NCI-H2107 (cell line): ENCODE data around the gene GRIN2A.

ENCODE experiments used
- DNase-seq: peaks from one replicate; lab custom pipeline; 2025; lab: John Stamatoyannopoulos, UW

GRIN2A gene

DNA sequence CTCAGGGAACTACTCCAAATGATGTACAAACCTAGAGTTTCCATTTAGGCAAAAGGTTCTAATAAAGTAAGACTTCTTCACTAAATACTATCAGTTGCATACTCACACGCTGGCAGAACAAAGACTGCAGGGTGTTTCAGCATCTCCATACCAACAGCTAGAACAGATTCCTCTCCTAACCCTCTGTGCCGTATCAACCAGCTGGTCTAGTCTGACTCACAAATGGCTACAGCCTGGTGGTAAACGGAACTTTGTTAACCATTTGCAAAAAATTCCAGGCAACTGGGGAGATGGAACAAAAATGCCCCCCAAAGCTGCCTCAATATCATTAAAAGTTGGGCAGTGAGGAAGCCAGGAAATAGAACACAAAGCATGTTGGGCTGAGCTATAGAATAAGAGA lies 217.1 kb downstream of the GRIN2A start:
- no peak for DNase-seq

DNA sequence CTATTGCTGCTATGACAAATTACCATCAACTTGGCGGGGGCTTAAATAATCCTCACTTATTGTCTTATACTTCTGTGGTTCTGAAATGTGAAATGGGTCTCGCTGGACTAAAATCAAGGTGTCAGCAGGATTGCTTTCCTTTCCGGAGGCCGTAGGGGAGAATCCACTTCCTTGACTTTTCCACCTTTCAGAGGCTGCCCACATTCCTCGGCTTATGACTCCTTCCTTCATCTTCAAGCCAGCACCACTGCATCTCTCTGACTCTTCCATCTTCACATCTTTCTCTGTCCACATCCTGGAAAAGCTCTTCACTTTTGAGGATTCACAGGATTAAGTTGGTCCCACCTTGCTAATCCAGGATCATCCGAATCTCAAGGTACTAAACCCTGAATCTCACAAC lies 217.8 kb downstream of the GRIN2A start:
- no peak for DNase-seq

DNA sequence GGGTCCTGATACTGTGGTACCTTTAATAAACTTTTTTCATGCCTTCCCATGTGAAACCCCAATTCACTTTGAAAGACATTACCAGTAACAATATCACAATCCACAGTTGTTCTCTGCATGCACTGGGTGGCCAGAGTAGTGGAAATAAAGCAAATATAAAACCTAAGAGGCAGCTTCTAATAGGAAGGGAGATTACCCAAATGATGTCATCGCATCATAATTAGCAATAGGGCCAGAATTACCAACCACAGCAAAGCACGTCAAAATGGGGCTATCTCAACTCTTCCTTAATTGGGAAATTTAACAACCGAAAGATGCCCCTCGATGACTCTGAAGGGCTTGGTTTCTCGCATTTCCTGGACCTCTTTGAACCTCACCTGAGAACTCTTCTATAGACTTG lies 224.8 kb downstream of the GRIN2A start:
- DNase-seq = no peak

DNA sequence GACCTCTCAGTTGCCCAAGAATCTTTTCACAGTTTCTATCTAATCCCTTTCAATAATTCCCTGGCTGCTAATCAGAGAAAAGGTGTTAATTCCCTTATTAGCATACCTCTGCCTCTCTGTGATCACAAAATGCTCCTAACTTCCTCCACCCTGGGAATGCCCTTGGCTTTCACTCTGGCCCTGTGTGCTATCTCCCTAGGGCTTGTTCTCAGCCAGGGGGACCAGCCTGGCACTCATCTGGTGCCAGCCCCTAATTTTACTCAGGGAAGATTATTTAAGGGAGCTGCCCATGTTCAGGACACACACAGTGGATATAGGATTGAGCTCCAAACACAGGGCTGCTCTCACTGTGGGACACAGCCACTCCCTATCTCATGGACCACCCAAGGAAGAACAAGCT lies 225.2 kb downstream of the GRIN2A start:
- DNase-seq = no peak

DNA sequence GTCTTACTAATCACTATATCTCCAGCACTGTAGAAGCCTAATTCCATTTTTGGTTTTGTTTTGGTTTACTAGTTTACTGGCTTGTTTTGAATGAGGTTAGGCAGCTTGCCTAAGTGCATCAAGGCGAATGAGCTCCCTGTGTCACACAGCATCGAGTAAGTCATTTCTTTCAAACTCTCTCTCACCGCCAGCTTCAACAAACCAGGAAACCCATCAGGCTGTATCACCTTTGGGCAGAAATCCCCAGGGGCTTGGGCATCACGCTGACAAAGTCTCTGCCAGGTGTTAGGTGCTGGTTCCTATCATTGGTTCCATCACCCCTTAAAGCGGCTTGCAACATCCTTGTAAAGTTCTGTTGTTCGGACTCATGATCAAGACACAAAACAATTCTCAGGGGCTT lies 226.6 kb downstream of the GRIN2A start:
- no peak for DNase-seq

DNA sequence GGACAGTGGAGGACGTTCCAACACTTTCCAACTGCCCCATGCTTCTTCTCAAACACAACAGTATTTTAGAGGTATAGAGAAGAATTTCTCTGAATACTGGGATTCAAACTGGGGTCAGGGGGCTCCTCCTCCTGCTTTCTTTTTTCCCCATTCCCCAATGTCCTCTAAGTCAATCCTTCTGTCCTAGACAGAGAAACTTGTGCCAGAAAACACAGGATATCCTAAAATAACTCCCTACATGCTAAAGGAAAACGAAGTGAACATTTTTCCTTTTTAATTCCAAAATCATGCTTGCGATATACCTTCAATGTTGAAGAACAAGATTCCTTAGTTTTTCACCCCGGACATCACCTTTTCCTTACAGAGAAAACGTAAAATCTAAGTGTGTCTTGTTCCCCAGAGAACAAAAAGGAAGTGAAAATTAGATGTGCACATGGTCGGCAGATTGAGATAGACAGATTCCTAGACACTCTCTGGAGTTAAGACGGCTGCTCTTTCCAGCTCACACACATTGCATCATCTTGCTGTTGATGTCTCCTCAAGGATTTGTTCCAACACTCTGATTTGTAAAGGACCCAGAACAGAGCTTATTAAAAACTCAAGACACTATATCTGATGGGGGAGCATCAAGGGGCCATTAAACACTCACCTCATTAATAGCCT lies 228.2 kb downstream of the GRIN2A start:
- DNase-seq = no peak

DNA sequence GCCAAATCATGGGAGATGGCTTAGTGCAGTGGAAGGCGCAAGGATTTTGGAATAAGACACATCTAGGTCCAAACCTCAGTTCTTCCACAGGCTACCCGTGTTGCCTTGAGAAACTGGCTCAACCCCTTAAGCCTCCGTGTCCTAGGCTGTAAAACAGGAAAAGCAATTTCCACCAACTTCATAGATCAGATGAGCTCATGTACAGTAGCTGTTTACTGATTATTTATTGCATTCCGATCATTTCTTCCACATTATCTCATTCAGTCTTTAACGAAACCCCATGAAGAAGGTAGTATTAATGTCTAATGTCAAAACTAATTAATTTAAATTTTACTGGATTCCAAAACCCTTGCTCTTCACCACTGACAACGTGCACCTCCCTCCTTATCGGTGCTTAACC lies 231.6 kb downstream of the GRIN2A start:
- DNase-seq = no peak

DNA sequence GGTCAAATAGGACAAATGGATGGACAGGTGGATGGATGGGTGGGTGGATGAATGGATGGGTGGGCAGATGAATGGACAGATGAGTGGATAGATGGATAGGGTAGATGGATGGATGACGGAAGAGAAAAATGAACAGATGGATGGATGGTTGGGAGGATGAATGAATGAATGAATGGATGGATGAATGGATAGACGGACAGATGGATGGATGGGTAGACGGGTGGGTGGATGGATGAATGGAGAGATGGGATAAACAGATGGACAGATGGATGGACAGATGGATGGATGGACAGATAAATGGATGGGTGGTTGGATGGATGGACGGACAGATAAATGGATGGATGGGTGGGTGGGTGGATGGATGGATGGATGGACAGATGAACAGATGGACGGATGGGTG lies 232.8 kb downstream of the GRIN2A start:
- no peak for DNase-seq

DNA sequence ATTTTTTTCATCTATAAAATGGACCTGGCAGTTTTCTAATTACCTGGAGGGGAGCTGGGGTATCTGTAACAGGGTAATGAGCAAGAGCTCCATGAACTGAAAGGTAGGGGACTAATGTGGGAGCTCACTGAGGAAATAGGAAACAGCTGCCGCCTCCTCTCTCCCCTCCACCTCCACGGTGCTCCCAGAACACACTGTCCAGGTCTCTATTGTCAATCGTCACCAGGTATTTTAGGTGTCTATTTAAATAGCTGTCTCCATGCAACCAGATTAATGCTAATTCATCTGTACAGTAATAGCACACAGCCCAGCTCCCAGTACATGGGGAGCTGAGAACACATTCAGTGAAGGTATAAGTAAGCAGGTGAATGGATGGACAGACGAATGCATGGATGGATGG lies 233.3 kb downstream of the GRIN2A start:
- DNase-seq = no peak

DNA sequence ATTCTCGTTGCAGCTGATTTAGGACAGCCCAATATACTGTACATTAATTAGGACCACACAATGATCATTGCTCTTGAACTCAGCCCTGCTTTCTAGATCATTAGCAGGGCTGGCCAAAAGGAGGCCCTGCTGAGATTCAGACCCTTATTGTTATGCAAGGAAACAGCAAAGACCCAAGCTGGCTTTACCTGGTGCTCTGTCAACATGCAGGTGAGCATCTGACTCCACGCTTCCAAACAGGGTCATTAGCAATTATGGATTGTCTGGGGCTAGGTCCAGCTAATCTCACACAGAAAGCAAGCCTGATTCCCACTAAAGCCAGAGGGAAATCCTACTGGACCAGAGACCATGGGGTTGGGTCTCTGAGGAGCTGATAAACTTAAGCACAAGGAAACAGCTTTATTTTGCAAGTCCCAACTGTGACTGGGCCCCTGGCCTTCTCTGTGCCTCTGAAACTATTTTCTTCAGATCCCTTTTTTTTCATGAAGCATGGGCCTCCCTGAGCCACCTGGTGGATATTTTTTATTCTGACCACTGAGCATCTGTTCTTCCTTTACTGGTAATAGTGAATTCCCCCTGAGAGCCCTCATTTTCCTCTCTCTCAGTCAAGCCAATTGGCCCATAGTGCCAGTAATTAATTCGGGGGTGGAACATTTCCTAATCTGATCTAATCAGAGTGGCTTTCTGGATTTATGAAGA lies 236.1 kb downstream of the GRIN2A start:
- DNase-seq = no peak

DNA sequence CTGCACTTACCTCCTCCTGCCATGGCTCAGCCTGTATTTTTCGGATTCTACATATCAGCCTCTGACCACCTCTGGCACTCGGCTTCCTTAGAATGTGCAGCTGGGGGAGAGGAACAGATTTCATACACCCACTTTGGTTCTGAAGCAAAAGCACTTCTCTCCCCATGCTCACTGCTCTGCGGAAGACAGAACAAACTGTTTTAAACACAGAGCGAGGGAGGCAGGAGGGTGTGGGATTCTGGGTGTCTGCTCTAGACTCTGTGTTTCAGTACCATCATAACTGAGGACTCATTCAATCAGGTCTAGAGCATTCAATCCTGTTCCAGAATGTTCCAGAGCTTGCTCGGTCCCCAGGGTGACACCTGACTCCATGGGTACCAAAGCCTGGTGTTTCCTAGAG lies 239.1 kb downstream of the GRIN2A start:
- no peak for DNase-seq

DNA sequence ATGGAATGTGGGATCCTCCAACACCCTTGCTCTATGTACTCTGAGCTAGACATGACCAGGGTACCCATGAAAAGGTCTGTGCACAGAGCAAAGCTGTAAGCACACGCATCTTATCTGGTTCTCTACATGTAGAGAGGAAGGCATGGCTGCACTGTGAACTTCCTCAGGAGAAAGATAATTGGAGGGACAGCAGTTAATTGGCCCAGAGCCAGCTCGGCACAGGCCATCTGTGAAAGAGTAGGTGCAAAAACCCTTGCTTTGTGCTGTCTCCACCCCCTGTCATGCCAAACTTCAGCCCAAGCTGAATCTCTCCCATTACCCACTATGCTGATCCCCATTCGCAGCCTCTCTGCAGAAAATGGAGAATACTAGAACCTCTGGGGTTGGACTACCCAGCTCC lies 241.0 kb downstream of the GRIN2A start:
- no peak for DNase-seq

DNA sequence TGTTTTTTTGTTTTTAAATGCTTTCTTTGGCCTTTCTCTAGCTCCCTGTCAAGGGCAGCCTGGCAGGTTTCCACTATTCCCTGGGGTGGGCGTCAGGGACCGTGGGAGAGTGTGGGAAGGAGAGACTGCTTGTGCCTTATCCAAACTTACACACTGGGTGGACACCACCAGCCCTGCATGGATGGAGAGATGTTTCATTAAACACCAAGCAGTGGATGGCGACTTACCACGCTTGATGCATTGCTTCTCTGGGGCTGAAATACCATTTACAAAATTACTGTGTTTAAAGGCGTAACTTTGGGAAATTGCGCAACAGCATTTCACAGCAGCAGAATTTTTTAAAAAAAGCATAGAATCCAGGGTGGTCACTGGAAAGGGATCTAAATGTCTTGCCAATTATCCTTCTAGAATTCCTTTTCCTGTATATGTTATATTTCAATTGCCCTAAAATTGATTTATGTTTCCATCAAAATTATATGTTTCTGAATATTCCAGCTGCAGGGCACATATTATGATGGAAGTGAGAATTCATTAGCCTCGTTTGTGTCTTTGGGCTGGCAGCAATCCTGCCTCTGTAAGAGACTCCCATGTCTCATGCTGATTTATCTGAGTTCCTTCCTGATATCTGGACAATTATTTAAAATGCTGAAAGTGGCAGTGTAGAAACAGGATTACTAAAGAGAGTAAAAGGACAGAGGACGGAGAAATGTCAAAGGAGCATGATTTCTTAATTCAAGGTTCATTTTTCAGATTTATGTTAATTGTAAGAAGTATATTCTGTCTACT lies 247.3 kb downstream of the GRIN2A start:
- DNase-seq = no peak

DNA sequence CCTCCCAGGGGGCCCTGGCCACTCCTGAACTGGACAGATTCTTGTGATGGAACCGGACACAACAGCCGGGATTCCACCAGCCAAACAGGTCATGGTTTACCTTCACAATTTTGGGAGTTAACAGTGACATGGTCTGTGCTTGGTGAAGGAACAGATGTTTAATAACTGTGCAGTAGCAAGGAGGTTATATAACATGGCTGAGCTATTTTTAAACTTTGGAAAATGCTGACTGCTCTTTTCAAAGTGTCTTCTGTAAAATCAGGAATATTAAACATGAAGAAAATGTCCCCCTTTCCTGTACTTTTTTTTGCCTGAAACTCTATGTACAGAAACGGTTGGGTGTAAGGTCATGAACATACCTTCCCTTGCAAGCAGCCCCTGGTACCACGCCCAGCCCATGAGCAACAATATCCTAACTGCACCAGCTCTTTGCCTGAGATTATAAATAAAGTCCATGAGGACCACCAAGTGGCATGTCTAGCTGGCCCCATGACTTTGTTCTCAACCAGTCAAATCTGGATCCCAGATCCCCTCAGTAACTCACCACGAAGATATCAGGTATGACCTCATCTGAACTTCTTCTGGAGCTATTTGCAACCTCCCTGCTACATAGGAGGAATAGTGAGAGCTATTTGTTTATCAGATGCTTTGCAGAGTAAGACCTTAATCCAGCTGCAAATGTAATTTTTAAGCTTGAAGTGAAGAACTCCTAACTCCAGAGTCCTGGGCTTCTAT lies 249.1 kb downstream of the GRIN2A start:
- DNase-seq = no peak

DNA sequence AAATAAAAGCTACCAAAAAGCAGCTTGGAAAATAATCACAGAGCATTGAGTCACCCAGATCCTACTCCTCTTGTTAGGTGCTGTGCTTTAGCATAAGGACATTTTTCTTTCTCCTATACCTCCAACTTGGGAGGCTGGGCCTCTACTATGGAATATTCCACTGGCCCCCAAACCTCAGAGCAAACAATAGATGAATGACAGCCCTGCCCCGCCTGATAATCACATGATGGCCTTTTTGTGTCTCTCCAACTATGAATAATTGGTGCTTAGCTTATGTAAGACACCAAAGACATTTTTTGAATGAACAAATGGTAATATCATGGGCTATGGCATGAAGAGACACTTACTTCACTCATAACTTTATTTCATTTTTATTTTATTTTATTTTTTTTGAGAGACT lies 250.2 kb downstream of the GRIN2A start:
- DNase-seq = no peak

DNA sequence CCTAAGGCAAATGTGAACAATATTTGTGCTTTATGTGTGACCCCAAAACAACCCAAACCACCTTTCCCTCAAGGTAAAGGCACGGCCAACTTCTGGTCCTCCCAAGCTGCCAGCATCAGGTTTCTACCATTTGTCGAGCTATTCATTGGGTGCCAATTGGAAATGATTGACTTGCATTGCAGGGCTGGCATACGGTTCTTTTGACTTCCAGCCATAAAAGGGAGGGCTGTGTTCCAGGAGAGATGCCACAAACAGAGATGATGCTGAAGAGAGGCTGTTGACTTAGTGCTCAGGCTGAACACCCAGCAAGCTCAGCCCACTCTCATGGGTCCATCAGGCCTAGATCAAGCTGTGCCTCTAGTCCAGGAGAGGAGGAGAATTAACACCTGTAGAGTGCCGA lies 252.4 kb downstream of the GRIN2A start:
- no peak for DNase-seq

DNA sequence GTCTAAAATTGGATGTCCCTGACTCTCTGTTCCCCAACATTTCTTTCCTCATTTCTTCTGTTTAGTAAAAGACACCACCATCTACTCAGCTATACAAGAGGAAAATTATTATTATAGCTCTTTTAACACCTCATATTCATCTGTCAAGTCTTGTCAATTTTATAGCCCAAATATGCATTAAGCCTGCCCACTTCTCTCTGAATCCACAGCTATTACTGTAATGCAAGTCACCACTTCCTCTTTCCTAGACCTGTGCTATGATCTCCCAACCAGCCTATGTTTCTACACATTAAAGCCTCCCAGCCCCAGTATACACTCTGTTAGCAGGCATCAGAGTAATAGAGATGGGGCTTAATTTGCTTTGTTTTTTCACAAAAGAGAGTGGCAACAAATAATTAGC lies 252.9 kb downstream of the GRIN2A start:
- no peak for DNase-seq

DNA sequence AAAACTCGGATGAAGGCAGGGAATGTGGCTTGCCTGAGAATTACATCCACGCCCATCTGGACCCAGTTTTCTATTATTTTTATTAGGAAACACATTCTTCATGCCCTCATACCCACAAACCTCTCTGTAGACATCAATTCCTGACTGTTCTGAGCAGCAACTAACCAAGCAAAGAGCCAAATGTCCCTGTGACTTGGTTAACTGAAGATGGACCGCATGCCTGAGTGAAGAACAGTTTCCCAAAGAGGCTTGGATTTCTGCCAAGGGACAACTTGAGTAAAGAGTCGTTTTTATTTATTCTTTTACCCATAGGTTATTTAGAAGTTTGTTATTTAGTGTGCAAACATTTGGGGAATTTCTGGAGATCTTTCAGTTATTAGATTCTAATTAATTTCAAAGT lies 259.8 kb downstream of the GRIN2A start:
- DNase-seq = no peak

DNA sequence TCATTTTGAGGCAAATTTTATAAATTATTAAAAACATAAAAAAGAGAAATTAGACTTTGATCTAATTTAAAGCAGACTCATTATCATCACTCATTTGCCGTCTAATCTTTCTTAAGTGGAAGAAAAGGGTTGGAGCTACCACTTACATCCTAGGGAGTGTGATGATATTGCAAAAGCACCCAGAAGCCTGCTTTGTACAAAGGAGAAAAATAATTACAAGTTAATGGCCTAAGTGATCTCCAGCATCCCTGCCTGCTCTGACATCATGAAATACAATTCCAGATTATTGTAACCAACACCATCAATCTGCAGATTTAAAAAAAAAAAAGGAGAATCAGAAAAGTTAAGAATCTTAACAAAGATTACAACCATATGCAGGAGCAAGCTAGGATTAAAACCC lies 260.2 kb downstream of the GRIN2A start:
- no peak for DNase-seq

DNA sequence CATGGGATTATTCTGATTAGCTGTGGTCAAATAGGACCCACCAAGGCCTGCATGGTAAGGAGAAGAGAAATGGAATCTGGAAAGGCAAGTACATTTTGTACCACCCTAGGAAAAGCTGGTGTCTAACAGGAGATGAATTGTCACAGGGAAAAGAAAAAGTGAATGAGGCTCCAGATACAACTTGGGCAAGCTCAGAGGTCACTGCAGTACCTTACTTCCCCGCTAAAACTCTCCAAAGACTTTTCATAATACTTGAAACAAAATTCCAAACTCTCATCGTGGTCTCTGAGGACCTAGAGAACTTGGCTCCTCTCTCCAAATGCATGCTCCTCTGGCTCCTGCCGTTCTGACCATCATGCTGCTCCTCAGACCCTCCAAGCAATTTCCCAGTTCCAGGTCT lies 262.8 kb downstream of the GRIN2A start:
- no peak for DNase-seq

DNA sequence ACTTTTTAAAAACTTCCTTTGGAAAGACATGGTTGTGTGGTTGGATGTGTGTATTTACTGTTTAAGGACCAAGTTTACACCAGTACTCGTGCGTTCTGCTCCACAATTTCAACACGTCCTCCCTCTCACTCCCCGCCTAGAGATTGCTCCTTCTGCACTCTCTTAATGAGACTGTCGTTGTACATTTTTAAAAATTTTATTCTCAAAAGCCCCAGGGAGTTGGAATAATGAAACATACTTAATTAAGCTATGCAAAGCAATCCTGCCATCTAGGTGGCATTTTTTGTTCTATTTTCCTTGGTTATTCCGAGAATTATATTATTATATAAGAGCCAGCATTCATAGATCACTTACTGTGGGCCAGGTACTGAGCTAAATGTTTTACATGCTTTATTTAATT lies 264.5 kb downstream of the GRIN2A start:
- no peak for DNase-seq

DNA sequence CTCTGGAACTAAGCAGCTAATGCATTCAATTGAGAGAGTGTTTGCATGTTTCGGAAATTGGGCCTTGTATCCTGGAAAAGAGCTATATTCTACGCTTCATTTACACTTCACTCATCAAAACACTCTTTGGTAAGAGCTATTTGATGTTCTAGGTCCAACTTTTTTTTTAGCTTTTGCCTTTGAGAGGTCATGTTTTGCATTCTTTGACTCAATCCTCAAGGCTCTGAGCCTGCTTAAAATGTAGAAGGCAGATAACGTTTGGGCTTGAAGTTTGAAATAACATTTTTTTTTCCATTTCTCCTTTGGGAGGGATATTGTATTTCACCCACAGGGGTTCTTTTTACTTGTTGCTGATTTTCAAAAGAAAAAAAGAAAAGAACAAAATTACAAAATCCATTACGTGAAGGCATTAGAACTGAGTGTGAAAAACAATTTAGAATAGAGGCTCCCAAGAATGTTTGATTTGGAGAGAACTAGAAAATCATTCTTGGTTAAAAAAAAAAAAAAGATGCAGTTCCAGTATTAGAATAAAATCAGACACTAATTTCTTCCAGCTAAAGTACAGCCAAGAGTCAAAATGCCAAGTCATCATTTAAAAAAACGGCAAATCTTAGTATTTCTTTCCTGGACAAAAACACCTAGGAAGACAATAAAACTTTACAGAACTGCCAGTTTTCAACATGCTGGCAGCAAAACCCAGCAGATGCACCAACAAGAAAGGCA lies 268.5 kb downstream of the GRIN2A start:
- DNase-seq = no peak
